NCI-H748 (cell line): ENCODE results near the gene SH3D19.

Experiments
- DNase-seq: peaks from one replicate; lab custom pipeline; 2025; ENCODE audit not compliant: unreplicated experiment; lab: John Stamatoyannopoulos, UW

Gene SH3D19, protein sequence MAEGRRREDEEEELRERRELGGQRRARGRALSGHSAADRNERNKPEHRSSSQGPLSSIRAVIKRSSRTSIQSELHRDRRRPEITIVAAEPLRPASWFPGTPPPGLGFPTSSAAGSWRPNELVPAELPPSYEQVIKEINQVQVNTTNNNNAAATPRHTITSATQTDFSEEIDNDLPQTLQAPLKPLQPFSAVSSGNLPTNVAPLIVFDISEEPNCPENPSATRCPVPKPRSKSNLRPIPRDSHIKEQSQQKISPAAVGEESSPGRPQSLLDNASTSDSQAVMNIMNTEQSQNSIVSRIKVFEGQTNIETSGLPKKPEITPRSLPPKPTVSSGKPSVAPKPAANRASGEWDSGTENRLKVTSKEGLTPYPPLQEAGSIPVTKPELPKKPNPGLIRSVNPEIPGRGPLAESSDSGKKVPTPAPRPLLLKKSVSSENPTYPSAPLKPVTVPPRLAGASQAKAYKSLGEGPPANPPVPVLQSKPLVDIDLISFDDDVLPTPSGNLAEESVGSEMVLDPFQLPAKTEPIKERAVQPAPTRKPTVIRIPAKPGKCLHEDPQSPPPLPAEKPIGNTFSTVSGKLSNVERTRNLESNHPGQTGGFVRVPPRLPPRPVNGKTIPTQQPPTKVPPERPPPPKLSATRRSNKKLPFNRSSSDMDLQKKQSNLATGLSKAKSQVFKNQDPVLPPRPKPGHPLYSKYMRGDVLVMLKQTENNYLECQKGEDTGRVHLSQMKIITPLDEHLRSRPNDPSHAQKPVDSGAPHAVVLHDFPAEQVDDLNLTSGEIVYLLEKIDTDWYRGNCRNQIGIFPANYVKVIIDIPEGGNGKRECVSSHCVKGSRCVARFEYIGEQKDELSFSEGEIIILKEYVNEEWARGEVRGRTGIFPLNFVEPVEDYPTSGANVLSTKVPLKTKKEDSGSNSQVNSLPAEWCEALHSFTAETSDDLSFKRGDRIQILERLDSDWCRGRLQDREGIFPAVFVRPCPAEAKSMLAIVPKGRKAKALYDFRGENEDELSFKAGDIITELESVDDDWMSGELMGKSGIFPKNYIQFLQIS

GRCh38 chr4:151325111-151325948, at the start of gene SH3D19:
TSS of gene SH3D19 (minus strand) at chr4:151325605. CDS start at chr4:151325352, 253 bp downstream.
- DNase-seq, result peak; percentile 64

GRCh38 chr4:151362404-151363164, 37.2 kb upstream of the SH3D19 start:
- DNase-seq, result peak; percentile 72

DNA sequence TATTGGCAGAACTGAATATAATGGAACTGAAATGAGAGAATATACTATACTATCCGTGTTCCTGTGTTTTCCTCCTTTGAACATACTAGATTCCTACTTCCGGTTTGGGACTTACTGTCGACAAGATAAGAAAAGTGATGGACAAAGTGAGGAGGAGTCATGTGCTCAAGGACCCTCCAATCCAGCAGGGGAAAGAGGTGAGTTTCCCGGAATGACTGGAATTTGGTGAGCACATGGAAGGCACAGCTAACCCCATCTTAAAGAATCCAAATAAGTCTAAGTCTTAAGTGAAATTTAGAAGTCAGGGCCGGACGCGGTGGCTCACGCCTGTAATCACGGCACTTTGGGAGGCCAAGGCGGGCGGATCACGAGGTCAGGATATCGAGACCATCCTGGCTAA, 36.6 kb upstream of the SH3D19 start:
- no peak for DNase-seq

- DNase-seq, result no peak
Observed at GRCh38 chr4:151361126-151361525, 35.7 kb upstream of the SH3D19 start.

DNA sequence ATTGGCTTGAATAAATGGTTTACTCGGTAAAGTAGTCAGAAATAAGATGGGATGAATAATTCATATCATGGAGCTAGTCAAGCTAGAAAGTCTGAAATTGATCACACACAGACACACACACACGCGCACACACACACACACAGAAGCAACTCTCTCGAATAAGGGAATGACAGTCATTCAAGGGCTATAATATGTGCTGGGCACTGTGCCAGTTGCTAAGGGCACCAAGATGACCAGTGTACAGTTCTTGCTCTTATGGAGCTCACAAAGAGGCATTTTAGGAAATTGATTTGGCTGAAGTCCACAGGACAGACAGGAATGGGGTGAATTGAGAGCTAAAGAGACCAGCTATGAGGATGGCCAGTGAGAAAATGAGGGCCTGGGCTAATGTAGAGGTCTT, 34.2 kb upstream of the SH3D19 start:
- DNase-seq, result peak; percentile 67

DNA sequence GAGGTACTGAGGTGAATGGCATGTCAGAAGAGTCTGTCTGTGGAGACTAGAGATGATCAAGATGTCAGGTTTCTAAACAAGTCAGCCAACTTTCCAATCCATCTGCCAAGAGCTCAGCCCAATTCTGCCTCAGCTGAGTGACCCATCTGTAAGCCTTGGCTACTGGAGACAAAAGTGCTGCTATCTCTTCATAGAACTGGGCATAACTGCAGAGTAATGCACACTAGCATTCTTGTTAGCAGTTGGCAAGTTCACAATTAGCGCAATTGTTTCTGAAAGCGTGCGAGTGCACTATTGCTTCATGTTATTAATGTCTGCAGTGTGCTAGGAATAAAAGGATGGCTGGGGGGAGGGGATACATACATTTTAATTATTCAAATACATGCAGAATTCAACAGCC, 32.9 kb upstream of the SH3D19 start:
- no peak for DNase-seq

- no peak for DNase-seq
Observed at GRCh38 chr4:151356510-151356909, 31.1 kb upstream of the SH3D19 start.

DNA sequence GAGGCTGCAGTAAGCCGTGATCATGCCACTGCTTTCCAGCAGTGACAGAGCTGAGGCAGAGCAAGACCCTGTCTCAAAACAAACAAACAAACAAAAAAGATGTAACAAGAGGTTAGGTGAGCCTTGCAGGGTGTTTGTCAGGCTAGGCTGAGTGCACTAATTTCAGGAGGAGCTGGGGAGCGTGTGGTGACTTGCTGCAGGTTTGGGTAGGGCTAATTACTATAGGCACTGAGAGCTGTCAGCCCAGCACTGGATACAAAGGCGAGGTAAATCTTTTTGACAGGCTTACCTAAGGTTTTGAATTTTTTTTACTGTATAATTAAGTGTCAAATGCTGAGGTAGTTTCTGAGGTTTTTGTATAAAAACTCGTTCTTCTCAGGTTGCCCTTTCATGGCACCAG, 29.8 kb upstream of the SH3D19 start:
- DNase-seq, result no peak

DNA sequence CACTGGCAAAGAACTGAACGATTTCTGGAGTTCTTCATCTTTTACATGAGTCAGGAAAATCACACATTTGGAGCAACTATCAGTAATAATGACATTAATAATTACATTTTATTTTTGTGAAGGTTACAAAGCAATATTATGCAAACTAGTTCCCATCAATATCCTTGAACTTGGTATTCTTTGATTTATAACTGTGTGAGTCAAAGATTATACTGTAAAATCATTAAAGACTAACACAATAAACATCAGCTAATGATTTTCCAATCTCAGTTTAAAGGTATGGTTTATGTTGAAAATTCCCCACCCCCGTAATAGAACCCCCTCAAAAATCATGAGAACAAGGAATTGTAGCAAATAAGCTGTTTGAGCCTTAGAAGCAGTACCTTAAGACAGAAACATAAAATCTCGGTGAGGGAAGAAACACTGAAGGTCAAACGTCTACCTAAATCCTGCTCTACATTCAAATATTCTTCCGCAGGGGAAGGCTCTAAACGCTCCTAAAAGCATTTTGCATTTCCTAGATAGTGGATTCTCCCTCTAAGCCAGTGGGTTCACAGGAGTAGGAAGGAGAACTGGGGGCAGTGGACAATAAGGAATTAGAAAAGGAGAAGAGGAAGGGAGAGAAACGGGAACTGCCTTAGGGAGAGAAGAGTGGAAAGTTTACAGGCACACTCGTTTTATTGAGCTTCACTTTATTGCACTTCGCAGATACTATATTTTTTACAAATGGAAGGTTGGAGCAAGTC, 22.3 kb upstream of the SH3D19 start:
- DNase-seq, result no peak

DNA sequence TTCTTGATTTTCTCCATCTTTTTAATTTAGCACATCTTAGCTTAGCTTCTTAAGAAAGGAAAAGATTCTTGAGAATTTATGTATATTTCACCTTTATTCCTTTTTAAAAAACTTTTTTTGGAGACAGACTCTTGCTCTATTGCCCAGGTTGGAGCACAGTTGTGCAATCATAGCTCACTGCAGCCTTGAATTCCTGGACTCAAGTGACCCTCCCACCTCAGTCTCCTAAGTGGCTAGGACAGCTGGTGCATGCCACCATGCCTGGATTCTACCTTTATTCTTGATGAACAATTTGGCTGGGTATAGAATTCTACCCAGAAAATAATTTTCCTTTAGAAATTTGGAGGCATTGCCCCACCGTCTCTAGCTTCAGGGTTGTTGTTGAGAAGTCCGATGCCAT, 19.5 kb upstream of the SH3D19 start:
- no peak for DNase-seq

DNA sequence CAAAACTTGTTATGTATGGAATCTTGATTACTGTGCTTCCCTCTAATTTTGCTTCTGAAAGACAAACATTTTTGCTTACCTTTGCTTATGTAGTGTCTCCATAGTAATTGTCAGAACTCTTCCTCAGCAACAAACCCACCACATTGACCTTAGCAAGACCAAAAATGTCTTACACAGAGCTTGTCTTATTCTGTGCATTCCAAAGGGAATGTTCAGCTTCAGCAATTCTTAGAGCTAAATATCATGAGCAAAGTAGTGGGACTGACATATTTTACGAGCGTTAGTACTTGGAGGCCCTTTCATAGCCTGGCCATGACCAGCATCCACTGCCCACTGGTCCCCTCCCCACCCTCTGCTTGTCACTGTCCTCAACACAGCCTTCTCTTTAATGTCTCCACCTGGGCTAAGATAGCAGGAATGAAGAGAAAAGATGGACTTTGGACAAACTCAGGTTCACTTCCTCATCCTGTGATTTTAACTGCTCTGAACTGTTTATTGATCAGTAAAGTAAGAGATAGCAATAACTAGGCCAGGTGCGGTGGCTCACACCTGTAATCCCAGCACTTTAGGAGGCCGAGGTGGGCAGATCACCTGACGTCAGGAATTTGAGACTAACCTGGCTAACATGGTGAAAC, 15.5 kb upstream of the SH3D19 start:
- DNase-seq, result no peak

GRCh38 chr4:151339467-151339866, 14.1 kb upstream of the SH3D19 start:
- no peak for DNase-seq

DNA sequence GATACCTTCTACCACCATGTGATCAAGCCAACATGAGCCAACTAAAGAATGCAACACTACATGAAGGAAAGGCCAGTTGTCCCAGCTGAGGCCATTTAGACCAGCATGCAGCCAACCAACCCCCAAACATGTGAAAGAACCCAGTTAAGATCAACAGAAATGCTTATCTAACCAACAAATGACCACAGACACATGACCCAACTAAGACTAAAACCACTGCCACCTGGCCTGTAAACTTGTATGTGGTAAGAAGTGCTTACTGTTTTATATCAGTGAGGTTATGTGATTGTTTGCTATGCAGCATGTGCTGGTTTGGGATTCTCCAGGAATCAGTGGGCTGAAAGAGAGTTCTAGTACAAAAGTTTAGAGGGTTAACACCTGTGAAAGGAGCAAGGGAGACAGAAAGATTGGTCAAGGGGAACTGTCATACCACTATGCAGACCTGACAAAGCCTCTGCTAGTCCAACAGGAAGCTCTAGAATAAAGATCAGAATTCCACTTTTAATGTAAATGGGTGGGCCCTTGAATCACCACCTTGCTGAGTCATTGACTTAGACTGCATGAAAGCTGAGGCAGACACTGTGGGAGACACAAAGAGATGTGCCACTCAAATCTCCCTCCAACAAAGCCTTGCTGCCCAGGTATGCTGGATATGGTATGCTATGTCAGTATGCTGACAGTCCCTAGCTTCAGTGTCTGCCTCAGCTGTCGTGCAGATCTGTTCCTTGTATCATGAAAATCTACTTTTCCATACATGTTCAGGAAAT, 6.1 kb upstream of the SH3D19 start:
- DNase-seq, result no peak

GRCh38 chr4:151329217-151330007, 4.0 kb upstream of the SH3D19 start:
- no peak for DNase-seq

DNA sequence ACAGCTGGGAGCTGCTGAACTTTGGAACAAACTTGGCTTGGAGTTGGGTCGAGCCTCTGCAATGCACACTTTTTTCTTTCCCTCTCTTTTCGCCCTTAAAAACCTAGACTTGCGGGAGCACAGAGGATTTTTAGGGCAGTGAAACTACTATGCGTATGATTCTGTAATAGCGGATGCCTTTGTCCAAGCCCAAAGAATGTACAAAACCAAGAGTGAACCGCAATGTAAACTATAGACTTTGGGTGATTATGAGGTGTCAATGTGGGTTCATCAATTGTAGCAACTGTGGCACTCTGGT, 493 bp upstream of the SH3D19 start:
- DNase-seq, result no peak

DNA sequence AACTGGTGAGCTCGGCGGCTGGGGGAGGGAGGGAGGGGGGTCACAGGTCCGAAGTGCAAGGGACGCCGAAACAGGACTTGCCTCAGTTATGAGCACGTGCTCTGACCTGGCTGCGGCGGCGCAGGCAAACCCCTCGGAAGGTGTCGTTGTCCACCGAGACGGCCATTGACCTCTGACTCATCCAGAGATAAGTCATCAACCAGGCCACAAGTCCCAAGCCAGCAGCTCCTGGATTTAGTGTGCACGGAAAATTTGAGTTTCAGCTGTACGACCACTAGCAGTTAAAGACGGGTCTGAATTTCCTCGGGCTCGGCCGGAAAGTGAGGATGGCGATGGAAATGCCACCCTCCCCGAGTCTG, 674 bp downstream of the SH3D19 start:
- peak; percentile 60 for DNase-seq

DNA sequence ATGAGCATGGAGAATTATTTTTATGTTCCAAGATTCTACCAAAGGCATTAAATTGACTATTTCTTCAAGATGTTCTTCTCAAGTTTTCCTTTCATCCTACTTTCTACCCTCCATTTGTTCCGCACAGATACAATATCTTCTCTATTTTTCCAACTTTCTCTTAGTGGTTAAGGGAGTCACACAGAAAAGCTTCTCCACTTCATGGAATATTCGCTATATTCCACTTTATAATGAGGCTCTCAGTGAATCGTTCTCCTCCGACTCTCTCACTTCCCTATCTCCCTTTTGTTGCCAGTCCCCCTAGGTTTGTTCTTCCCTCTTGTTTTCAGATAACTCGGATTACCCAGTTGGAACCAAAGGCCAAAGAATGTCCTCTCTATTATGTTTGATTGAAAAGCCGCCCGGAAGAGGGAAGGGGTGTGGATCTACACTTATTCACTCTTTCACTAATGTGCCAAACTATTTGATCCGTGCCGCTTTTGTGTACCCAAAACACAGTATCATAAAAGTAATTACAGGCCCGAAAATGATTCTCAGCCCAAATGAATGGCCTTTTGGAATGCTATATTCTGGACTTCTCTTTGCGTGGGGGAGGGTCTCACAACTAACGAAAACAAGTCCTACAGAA, 1.2 kb downstream of the SH3D19 start:
- DNase-seq, result peak; percentile 60
